ENCODE results near the gene ZDHHC21.

DNA sequence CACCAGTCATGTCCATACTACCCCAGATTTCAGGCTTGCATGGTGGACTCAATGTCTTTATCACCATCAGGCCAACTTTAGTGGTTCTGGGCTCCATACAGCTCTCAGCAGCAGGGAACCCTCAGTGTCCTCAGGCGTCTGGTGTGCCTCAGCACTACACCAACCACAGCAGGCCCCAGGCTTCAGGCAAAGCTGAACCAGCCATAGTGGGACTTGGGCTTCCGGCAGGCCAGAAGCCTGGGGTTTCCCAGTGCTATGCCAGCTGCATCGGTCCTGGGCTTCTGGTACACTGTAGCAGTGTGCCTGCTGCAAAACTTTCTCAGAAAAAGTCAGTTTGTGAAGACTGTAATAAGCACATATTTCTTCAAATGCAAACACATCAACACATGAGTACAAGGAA lies 11.0 kb upstream of the ZDHHC21 start:
- TF ChIP-seq CTCF (IDR thresholded peaks at IDR 0.05; ENCODE audit: low read depth, low read length, poor library complexity, severe bottlenecking) (no peak), EZH2phosphoT487 (IDR thresholded peaks at IDR 0.05; ENCODE audit: borderline replicate concordance, low read length) (no peak)

Data from DOHH2 (cell line).